Skin epidermis (tissue), 12 donors: Measurements from ENCODE around the gene TRAPPC1.
"Not testable (repeated sequence)": the region's sequence is repeated elsewhere in the genome, so short reads cannot be mapped to it uniquely, and the experiment has no call there.

Experiments used
- H3K27ac ChIP-seq, 21 experiments: fragments of 200-600 bp; sonication (generic) in 11 of 21; one replicate each; pipeline ENCODE4 v1.5.0; 2020; ENCODE audit warnings: mild to moderate bottlenecking in 3 of 21, inconsistent platforms in 2 of 21, moderate library complexity in 2 of 21
- H3K4me3 ChIP-seq, 7 experiments: fragments of 200-600 bp; sonication (generic) in 2 of 7; one replicate each; pipeline ENCODE4 v1.5.0; 2020; ENCODE audit warnings: inconsistent platforms in 2 of 7, mild to moderate bottlenecking in 2 of 7, moderate library complexity in 1 of 7

The TRAPPC1 gene, protein sequence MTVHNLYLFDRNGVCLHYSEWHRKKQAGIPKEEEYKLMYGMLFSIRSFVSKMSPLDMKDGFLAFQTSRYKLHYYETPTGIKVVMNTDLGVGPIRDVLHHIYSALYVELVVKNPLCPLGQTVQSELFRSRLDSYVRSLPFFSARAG

DNA sequence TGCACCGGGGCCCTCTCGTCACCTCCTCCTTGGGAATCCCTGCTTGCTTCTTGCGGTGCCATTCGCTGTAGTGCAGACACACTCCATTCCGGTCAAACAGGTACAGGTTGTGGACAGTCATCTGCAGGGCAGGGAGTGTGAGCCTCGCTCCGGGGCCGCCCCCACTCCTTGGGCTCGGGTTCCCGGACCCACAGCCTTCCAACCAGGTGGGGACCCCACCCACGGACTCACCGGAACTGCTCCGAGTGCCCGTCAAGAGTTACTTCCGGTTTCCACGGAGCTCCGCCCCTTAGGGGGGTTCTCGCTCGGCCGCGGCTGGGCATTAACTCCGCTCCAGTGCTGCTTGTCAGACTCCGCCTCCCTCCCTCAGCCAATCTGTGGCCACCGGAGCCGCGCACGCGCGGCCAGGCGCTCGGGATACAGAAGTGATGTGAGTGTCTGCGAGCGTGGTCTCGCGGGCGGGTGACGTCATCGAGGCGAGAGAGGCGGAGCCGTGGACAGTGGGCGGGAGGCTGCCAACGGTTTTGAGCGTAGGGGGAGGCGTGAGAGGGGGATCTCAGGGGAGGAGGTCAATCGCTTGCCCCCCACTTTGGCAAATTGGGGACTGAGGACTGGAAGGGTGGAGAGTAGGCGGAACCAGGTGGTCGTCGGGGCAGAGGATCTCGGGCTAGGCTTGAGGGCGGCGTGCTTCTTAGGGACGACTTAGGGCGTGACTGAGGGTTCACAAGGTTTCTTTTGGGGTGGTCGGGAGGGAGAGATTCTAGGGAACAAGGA lies at the start of gene TRAPPC1, which contains the start of gene CNTROB:
TRAPPC1 (minus strand) TSS at position 238 of the 774 bp plus-strand sequence; CDS start at position 121, 117 bp downstream.
CNTROB (plus strand) TSS at position 498 of the 774 bp plus-strand sequence. CDS start 874 bp downstream, outside the sequence.
- Histone ChIP-seq H3K27ac (peak within 1 kb of the TSS; percentile 54 to 94 (median 87)), H3K4me3 (peak within 1 kb of the TSS; percentile 56 to 90 (median 69))

DNA sequence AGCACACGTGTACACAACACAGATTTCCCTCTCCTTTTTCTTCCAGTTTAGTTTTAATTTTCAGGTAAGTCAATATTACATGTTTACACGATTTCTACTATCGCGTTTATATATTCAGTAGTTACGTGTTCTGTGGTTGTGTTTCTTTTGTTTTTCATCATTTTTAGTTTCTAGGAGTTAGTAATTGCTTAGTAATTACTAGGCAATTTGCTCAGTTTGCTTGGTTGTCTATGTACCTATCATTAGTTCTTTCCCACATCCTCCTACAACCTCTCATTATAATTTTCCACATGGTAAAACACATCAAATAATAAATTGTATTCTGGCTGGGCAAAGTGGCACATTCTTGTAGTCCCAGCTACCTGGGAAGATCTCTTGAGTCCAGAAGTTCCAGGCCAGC lies 46.1 kb upstream of the TRAPPC1 start:
- Histone ChIP-seq H3K4me3 (no peak overlapping the region), H3K27ac (no peak overlapping the region)

DNA sequence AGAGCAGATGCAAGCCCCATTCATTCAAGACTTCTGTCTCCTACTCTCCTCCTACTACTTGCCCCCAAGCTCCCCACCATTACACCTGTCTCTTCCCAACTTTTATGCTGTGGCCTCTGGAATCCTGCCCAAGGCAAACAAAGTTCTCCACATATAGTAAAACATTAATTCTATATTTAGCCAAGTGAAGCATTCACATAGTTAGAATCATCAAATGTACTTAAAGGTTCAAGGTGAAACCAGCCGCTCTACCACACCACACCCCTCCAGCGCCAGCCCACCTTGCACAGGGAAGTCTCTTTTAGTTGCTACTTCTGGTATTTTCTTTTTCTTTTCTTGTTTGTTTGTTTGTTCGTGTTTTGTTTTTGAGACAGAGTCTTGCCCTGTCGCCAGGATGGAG lies 45.3 kb upstream of the TRAPPC1 start:
- no peak overlapping the region for H3K4me3 ChIP-seq
- H3K27ac ChIP-seq: no peak overlapping the region

DNA sequence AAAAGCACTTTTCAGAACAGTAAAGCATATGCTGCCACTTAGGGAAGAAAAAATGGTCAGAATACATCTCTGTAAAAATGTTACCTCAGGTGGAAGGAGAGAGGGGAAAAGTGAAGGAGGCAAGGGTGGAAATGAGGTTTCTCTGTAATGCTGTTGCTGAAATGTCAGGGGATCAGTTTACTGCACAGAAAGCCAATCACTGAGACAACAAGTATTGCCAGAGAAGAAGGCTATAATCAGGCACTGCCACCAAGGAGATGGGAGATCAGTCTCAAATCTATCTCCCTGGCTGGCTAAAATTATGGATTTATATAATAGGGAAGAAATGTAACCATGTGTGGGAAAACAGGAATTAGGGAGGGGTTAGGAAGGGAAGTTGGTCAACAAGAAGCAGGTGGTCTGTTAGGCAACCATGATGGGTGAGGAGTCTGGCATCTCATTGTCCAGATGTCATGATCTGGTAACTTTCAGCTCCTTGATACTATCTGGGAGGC lies 42.9 kb upstream of the TRAPPC1 start:
- H3K4me3 ChIP-seq: no peak overlapping the region
- no peak overlapping the region for H3K27ac ChIP-seq

DNA sequence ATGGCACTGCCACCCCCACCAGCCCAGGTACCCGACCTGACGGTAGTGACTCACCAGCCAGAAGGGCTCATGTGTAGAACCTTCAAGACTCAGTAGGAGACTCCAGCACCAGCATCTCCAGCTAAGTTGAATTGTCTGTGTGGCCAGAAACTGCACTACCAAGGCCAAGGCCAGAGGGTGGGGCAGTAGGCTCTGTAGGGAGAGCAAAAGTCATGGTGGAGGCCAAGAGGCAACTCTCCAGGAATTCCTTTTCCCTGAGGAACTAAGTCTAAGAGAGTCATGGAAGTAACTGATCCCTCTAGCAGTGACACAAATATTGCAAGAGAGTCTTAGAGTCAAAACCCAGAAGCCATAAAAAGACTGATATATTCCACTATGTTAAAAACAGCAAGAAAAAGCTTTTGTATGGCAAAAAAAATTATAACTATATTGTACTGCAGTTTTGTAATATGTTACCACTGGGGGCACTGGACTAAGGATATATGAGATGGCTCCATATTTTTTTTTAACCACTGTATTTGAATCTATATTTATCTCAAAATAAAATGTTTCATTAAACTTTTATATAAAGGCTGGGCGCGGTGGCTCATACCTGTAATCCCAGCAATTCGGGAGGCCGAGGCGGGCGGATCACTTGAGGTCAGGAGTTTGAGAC lies 40.5 kb upstream of the TRAPPC1 start:
- H3K4me3 ChIP-seq: no peak overlapping the region
- H3K27ac ChIP-seq: no peak overlapping the region

DNA sequence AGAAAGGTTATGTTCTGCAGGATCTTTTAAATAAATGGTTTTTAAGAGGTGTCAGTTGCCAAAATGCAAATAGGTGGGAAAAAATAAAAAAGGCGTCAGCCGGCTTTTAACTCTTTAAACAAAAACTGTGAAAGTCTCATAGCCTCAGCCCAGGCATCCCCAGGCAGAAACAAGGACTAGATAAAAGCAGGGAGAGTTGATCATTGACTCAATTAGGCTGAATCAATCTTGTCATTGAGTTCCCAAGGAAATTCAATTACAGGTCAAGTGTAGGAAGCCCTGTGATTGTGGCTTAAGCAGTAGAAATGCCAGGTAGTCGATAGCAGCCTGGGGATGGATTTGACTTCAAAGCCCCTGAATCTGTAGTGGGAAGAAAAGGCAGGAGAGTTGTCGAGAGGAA lies 39.9 kb upstream of the TRAPPC1 start:
- H3K27ac ChIP-seq: no peak overlapping the region
- no peak overlapping the region for H3K4me3 ChIP-seq

DNA sequence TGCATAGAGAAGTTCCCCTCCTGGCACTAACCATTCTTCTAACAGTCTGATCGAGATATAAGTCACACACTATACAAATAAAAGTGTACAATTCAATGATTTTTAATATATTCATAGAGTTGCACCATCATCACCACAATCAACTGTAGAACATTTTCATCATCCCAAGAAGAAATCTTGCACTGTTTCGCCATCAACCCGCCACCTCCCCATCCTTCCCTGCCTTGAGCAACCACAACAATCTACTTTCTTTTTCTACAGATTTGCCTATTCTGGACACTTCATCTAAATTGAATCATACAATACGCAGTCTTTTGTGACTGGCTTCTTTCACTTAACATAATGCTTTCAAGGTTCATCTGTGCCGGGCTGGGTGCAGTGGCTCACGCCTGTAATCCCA lies 37.7 kb upstream of the TRAPPC1 start:
- no peak overlapping the region for H3K27ac ChIP-seq
- no peak overlapping the region for H3K4me3 ChIP-seq

DNA sequence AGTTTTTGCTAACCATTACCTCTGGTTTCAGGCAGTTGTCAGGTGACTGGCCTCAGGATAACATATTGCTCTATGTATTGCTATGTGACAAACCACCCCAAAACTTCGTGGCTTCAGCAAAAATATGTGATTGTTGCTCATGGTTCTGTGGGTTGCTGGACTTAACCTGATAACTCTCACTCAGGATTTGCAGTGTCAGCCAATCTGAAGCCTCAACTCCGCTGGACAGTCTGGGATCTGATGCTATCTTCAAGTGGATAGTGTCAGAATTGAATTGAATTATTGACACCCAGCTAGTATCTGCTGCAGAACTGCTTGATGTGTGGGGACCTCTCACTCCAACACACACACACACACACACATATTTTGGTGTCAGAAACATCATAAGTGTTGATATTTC lies 36.0 kb upstream of the TRAPPC1 start:
- no peak overlapping the region for H3K4me3 ChIP-seq
- no peak overlapping the region for H3K27ac ChIP-seq

DNA sequence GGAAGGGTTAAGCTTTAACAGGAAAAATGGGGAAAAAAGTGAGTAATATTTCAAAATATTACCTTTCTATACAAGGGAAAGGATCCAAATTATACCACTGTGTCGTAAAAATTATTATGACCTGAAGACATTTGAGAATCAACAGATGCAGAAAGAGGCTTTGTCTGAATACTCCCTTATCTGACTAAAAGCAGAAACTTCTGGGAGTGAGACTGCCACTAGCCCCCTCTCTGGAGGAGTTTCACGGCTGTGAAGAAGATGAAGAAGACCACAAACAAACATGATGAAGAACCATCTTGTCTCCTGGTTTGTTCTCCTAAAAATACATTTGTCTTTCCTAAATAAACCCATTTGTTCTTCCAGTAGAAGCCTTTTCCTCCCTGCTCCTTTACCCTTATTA lies 29.7 kb upstream of the TRAPPC1 start:
- H3K27ac ChIP-seq: no peak overlapping the region
- no peak overlapping the region for H3K4me3 ChIP-seq

DNA sequence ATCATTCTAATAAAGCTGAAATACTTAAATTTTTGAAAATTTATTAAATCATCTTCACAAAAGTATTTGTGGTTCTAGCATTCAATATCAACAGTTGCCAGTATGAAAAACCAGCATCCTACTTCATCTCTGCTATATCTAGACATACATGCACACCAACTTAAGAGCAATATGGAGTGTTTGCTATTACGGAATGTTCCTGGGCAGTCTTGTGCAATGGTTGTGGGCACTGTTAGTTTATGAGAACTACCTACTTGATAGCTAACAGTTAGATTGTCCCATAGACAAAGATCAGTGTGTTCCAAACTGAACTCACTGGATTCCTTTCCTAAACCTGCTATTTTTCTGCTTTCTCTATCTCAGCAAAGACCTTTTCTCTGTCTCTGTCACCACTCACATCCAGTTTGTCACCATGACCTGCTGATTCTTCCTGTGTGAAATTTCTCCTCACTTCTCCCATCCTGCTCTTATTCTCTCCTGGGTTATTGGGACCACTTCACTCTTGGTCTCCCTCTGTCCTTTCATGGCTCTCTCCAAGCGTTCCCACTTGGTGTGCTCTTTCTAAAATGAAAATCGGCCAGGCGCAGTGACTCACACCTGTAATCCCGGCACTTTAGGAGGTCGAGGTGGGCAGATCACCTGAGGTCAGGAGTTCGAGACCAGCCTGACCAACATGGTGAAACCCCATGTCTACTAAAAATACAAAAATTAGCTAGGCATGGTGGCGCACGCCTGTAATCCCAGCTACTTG lies 27.9 kb upstream of the TRAPPC1 start:
- H3K4me3 ChIP-seq: no peak overlapping the region
- H3K27ac ChIP-seq: no peak overlapping the region

DNA sequence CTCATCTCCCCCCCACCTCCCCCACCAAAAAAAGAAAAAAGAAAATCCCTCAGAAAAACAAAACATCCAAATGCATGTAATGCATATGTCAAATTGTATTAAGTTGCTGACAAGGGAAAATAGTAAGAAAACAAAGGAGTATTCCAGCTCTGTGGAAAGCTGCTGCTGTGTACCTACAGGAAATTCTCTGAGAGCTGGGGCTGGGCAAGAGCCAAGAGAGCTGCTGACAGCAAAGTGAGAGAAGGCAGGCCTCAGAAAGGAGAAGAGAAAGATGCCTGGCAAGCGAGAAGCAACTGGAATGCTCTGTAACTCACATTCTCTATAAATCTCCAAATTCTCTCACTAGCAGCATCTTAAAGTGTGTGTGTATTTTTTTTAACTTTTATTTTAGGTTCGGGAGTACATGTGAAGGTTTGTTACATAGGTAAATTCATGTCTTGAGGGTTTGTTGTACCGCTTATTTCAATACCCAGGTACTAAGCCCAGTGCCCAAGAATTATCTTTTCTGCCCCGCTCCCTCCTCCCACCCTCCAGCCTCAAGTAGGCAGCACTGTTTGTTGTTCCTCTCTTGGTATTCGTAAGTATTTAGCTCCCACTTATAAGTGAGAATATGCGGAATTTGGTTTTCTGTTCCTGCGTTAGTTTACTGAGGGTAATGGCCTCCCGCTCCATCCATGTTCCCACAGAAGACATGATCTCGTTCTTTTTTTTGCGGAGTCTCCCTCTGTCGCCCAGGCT lies 24.7 kb upstream of the TRAPPC1 start:
- H3K4me3 ChIP-seq: no peak overlapping the region
- H3K27ac ChIP-seq: no peak overlapping the region

DNA sequence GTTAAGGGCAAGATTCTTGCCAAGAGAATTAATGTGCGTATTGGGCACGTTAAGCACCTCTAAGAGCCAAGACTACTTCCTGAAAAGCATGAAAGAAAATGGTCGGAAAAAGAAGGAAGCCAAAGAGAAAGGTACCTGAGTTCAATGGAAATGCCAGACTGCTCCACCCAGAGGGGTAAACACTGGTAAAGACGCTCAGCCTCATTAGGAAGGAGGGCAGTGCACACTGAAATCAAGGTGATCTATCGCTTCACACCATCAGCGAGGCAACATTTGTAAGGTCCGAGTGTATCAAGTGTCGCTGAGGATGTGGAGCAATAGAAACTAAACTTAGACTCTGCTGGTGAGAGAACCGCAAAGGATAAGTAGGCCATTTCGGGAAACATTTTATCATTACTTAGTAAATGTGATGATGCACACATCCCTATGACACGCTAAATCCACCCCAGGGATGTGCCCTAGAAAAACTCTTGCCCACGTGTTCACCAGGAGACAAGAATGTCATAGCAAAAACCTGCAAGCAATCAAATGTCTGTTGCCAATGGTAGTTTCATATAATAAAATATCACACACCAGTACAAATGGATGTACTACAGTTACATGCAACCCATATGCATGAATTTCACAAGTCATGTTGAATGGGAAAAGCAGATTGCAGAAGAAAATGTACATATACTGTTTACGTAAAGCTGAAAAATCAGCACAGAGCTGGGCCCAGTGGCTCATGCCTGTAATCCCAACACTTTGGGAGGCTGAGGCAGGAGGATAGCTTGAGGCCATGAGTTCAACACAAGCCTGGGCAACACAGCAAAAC lies 23.9 kb upstream of the TRAPPC1 start:
- Histone ChIP-seq H3K27ac (no peak overlapping the region), H3K4me3 (no peak overlapping the region)

DNA sequence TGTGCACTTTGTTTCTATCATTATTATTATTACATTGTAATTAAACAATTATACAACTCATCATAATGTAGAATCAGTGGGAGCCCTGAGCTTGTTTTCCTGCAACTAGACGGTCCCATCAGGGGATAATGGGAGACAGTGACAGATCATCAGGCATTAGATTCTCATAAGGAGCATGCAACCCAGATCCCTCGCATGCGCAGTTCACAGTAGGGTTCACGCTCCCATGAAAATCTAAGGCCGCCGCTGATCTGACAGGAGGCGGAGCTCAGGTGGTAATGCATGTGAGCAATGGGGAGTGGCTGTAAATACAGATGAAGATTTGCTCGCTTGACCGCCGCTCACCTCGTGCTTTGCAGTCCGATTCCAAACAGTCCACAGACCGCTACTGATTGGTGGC lies 21.5 kb upstream of the TRAPPC1 start:
- H3K27ac ChIP-seq, H3K4me3 ChIP-seq: not testable (repeated sequence)

DNA sequence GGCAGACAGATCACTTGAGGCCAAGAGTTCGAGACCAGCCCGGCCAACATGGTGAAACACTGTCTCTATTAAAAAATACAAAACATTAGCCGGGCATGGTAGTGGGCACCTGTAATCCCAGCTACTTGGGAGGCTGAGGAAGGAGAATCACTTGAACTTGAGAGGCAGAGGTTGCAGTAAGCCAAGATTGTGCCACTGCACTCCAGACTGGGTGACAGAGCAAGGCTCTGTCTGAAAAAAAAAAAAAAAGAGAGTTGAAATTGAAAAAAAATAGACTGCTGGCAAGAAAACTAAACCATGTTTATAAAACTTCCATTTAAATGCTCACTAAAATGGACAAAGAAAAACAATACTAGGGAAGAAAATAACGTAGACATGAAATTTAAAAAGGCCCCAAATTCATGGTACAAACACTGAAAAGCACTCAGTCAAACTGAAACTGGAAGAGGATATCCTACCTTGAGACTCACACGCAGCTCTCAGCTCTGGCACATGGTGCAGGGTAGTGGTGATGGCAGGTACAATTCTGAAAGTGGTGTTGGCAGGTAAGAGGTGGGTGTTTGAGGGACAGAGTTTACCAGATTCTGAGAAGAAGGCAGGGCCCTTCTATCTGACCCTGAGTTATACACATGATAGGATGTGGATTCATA lies 19.5 kb upstream of the TRAPPC1 start:
- H3K4me3 ChIP-seq: no peak overlapping the region
- H3K27ac ChIP-seq: peak overlapping the region in 1 of 21 experiments; percentile 12

DNA sequence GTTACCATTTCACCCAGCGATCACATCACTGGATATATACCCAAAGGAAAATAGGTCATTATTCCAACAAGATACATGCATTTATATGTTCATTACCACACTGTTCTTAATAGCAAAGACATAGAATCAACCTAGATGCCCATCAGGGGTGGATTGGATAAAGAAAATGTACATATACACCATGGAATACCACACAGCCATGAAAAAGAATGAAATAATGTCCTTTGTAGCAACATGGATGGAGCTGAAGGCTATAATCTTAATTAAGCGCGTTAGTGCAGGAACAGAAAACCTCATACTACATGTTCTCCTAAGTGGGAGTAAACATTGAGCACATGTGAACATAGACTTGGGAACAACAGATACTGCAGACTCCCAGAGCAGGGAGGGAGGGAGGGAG lies 18.8 kb upstream of the TRAPPC1 start:
- Histone ChIP-seq H3K27ac (no peak overlapping the region), H3K4me3 (no peak overlapping the region)

DNA sequence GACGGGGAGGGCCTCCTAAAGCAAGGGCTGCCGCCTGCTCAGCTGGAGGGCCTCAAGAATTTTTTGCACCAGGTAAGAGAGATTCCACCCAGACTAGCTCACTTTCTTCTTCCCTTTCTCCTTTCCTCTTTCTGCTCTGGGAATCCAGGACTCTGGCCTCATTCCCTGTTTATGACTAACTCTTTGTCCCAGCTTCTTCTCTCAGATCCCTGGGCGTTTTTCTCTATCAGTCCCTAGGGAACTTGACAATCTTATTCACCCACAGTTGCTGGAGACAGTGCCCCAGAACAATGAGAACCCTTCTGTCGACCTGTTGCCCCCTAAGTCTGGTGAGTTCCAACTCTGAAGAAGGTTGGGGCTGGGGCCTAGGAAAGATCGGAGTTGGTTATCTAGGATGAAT lies 15.9 kb upstream of the TRAPPC1 start:
- no peak overlapping the region for H3K27ac ChIP-seq
- H3K4me3 ChIP-seq: no peak overlapping the region

DNA sequence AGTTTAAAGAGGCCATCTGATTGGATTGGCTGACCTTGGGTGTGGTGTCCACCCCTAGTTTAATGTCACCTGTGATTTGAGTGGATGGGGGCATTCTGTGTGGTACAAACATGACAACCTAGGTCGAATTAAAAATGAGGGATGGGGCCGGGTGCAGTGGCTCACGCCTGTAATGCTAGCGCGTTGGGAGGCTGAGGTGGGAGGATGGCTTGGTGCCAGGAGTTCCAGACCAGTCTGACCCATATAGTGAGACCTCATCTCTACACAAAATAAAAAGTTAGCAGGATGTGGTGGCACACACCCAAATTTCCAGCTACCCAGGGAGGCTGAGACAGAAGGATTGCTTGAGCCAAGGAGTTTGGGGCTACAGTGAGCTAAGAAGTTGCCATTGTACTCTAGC lies 14.7 kb upstream of the TRAPPC1 start:
- Histone ChIP-seq H3K4me3 (no peak overlapping the region), H3K27ac (no peak overlapping the region)

DNA sequence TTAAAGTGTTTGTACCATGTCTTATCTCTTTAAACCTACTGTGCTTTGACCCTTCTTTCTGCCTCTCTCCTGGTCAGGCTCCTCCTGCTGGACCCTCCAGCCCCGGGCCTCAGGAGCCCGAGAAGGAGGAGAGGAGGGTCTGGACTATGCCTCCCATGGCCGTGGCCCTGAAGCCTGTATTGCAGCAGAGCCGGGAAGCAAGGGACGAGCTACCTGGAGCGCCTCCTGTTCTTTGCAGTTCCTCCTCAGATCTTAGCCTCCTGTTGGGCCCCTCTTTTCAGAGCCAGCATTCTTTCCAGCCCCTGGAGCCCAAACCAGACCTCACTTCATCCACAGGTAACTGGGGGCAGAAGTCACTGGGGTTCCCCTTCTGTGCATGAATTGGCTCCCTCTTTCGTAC lies 13.9 kb upstream of the TRAPPC1 start:
- no peak overlapping the region for H3K4me3 ChIP-seq
- no peak overlapping the region for H3K27ac ChIP-seq
